Lung (tissue), 12 donors: ENCODE results near the gene BICDL2. TPM values are rescaled to one million over a fixed set of nuclear protein-coding genes. Genes with fewer than 3 reads are reported as not detected.
A peak's percentile ranks its signal among the peaks of the same experiment; 100 is the strongest.
"Not testable (repeated sequence)": the region's sequence is repeated elsewhere in the genome, so short reads cannot be mapped to it uniquely, and the experiment has no call there.

Experiments
- ATAC-seq: fragments of 200-7000 bp; cut with Tn5 transposase; one replicate; pipeline ENCODE4 v1.9.1; 2020; ENCODE audit warnings: moderate number of reproducible peaks; ENCODE audit not compliant: insufficient read depth, low FRiP score
- DNase-seq, 3 donors: peaks; one replicate each; pipeline ENCODE4 v3.0.0-alpha.2; 2013 to 2017
- H3K27ac ChIP-seq, 2 donors: one replicate each; pipeline ENCODE4 v1.5.1; 2013; ENCODE audit warnings: mild to moderate bottlenecking in 2 of 2, moderate library complexity in 2 of 2, control low read depth in 1 of 2, inconsistent platforms in 1 of 2, low read depth in 1 of 2, low read length in 1 of 2
- H3K27me3 ChIP-seq, 3 donors: one replicate each; pipeline ENCODE4 v1.5.1; 2013; ENCODE audit warnings: low read length in 2 of 3; ENCODE audit not compliant: control insufficient read depth in 3 of 3, insufficient read depth in 3 of 3
- H3K36me3 ChIP-seq, 4 donors: one replicate each; pipeline ENCODE4 v1.5.1; 2013; ENCODE audit warnings: low read length in 4 of 4, mild to moderate bottlenecking in 1 of 4, moderate library complexity in 1 of 4; ENCODE audit not compliant: control insufficient read depth in 4 of 4, insufficient read depth in 4 of 4
- H3K4me1 ChIP-seq, 5 donors: one replicate each; pipeline ENCODE4 v1.5.1; 2013; ENCODE audit warnings: low read length in 5 of 5, mild to moderate bottlenecking in 2 of 5, moderate library complexity in 1 of 5; ENCODE audit not compliant: control insufficient read depth in 5 of 5, insufficient read depth in 5 of 5
- H3K4me3 ChIP-seq: one replicate; pipeline ENCODE4 v1.5.1; 2013; ENCODE audit warnings: mild to moderate bottlenecking, control low read depth, moderate library complexity
- H3K9ac ChIP-seq, 2 donors: one replicate each; pipeline ENCODE4 v1.5.1; 2013; ENCODE audit warnings: low read length in 2 of 2, control low read depth in 1 of 2; ENCODE audit not compliant: insufficient read depth in 1 of 2
- H3K9me3 ChIP-seq, 4 donors: one replicate each; pipeline ENCODE4 v1.5.1; 2013; ENCODE audit warnings: low read length in 3 of 4, mild to moderate bottlenecking in 1 of 4, moderate library complexity in 1 of 4; ENCODE audit not compliant: control insufficient read depth in 4 of 4, insufficient read depth in 3 of 4
- WGBS, 2 donors: extraction: QIAGEN DNeasy Blood & Tissue Kit; methylation state at CpG; one replicate each; pipeline ENCODE4 v1.1.7; 2013; 5-methylcytosine and 5-hydroxymethylcytosine counted together
- polyA plus RNA-seq, 2 donors: library from polyadenylated mRNA; stranded (reverse); fragments of 200-250 nt; gene quantifications; one replicate each; pipeline ENCODE4 v1.2.1, GENCODE V29; 2013
- total RNA-seq, 2 donors: library from RNA; depleted of rRNA in 1 of 2; stranded (reverse); fragments of >200 nt in 1 of 2; gene quantifications; one replicate each; pipeline ENCODE4 v1.2.1, GENCODE V29; 2014 to 2021
- TF ChIP-seq, protein P1 (sequence below): IDR thresholded peaks from 2 replicates; pipeline ENCODE4 v1.5.1; 2012; ENCODE audit warnings: mild to moderate bottlenecking; ENCODE audit errors: control extremely low read depth, extremely low read depth
- donor health status: control.
- donor health status: control.
- donor health status: Bipolar disorder and iron deficiency.
- donor health status: healthy.
- donor health status: DM: yes; HTN: yes; CAD: no.

The BICDL2 gene
- total and polyA plus RNA-seq, 4 donors = 12.7 to 24.4 (median 16.5) TPM

DNA sequence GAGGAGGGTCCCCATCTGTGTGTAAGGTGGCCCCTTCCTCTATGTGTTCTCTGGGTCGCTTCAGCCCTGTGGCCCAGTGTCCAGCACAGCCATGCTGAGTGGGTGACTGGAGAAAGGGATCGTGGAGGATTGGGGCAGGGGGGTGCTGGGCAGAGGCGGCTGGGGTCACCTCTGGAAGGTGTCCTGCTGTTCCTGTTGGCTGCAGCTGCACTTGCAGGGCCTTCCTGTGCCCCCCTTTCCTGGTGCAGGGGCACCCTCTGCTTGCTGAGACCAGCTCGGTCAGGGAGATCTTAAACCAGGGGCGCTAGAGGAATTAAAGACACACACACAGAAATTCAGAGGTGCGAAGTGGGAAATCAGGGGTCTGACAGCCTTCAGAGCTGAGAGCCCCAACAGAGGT lies 39.8 kb upstream of the BICDL2 start:
- 57 to 60% methylated on average over 6 of the region's 6 CpGs for WGBS, 2 donors
- Histone ChIP-seq H3K36me3 (no peaks in the 10 kb centered on the region), H3K9ac (no peak overlapping the region), H3K27ac (no peak overlapping the region), H3K4me3 (no peak overlapping the region), H3K4me1 (peaks cover 0 to 5% (median 0%) of the 10 kb centered on the region in 5 donors), H3K9me3 (no peaks in the 10 kb centered on the region), H3K27me3 (peaks cover 0 to 7% (median 4%) of the 10 kb centered on the region in 3 donors)
- DNase-seq (no peak), ATAC-seq (no peak)
- TF ChIP-seq, protein P1, sequence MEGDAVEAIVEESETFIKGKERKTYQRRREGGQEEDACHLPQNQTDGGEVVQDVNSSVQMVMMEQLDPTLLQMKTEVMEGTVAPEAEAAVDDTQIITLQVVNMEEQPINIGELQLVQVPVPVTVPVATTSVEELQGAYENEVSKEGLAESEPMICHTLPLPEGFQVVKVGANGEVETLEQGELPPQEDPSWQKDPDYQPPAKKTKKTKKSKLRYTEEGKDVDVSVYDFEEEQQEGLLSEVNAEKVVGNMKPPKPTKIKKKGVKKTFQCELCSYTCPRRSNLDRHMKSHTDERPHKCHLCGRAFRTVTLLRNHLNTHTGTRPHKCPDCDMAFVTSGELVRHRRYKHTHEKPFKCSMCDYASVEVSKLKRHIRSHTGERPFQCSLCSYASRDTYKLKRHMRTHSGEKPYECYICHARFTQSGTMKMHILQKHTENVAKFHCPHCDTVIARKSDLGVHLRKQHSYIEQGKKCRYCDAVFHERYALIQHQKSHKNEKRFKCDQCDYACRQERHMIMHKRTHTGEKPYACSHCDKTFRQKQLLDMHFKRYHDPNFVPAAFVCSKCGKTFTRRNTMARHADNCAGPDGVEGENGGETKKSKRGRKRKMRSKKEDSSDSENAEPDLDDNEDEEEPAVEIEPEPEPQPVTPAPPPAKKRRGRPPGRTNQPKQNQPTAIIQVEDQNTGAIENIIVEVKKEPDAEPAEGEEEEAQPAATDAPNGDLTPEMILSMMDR = no peak

DNA sequence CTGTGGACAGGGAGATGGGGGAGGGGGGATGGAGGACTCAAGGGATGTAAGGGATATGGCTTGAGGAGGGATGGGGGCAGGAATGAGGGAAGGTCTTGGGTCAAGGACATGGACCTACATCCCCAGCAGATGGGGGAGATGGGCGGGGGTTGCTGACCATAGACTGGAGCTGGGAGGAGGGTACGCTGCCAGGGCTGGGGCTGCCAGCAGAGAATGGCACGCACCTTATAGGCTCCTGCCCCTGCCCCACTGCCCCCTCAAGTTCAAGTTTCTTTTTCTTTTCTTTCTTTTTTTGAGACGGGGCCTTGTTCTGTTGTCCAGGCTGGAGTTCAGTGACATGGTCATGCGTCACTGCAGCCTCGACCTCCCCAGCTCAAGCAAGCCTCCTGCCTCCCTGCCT lies 39.2 kb upstream of the BICDL2 start:
- not testable (repeated sequence) for H3K4me3 ChIP-seq, H3K9me3 ChIP-seq, H3K27ac ChIP-seq, H3K9ac ChIP-seq, H3K4me1 ChIP-seq, ATAC-seq, H3K27me3 ChIP-seq, DNase-seq, H3K36me3 ChIP-seq
- 83 to 90% methylated on average over 6 of the region's 6 CpGs for WGBS, 2 donors

DNA sequence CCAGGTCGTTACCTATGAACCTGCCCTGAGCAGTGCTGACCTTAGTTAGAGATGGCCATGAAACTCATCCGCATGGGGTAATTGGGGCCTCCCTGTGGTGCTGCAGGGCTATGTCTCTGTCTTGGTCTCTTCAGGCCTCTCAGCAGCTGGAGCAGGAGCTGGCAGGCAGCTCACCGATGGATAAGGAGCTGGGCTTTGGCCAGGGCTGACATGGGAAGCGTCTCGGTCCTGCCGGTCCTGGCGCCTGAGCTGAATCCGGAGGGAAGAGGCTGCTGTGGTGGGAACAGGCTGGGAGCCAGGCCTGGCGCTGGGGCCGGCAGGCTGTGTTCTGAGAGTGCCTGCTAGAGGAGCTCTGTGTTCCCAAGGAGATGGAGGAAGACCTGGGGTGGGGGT lies 38.8 kb upstream of the BICDL2 start:
- DNase-seq = peak in 2 of 3 donors; percentile 42 to 75
- Histone ChIP-seq H3K27ac (peak overlapping the region in 1 of 2 donors; percentile 45), H3K36me3 (no peaks in the 10 kb centered on the region), H3K9ac (no peak overlapping the region), H3K9me3 (no peaks in the 10 kb centered on the region), H3K4me1 (peaks cover 0 to 5% (median 0%) of the 10 kb centered on the region in 5 donors), H3K4me3 (no peak overlapping the region), H3K27me3 (peaks cover 0 to 7% (median under 1%) of the 10 kb centered on the region in 3 donors)
- 47 to 59% methylated on average over 10 of the region's 10 CpGs for WGBS, 2 donors
- TF ChIP-seq, protein P1 = no peak
- ATAC-seq = no peak

DNA sequence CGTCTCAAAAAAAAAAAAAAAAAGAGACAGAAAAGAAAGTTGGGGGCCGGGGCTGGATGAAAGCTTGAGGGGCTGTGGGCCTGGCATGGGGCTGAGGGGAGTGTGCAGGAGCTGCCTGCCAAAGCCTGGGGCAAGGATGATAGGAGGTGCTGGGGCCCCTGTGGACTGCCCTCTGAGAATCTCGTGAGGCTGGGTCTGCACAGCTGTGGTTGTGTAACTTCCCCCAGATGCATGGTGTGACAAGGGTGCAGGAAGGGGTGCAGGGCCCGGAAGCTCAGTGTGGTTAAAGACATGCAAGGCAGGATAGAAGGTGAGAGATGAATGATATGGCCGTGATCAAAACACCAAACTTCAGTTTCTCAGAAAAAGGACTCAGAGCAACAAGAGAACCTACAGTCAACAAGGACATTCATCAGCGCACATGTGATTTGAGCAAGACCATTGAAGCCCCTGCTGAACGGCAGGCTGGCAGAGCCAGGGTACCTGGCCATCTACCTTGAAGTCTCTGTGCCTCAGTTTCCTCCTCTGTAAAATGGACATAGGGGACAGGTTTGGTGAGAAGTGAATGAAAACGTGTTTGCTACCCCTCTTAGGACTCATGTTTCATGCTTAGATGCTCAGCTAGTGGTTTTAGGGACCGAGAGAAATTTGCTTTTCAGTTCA lies 38.2 kb upstream of the BICDL2 start:
- Histone ChIP-seq H3K27me3 (peaks cover 0 to 7% (median 0%) of the 10 kb centered on the region in 3 donors), H3K4me1 (peaks cover 0 to 5% (median 0%) of the 10 kb centered on the region in 5 donors), H3K36me3 (no peaks in the 10 kb centered on the region), H3K9me3 (no peaks in the 10 kb centered on the region), H3K27ac (peak overlapping the region in 1 of 2 donors; percentile 45), H3K4me3 (no peak overlapping the region), H3K9ac (no peak overlapping the region)
- no peak for DNase-seq
- no peak for ATAC-seq
- TF ChIP-seq, protein P1 = no peak
- WGBS, 2 donors = 24 to 51% methylated on average over 9 of the region's 9 CpGs
